HCT116 (cell line): Measurements from ENCODE around the gene GRID2IP. TPM values are rescaled to one million over a fixed set of nuclear protein-coding genes. Genes with fewer than 3 reads are reported as not detected.

Experiments used
- ATAC-seq: fragments of 200-7000 bp; cut with Tn5 transposase; 2 replicates; pipeline ENCODE4 v1.9.1; 2020; ENCODE audit warnings: mild to moderate bottlenecking, moderate library complexity
- BruUV-seq: library from RNA; stranded (reverse); fragments of 400-500 nt; replicated peaks from 2 replicates; lab custom pipeline; 2021; lab: Mats Ljungman, UMichigan
- CTCF ChIA-PET: fragments of 300-600 bp; sonication (Branson Sonifier 250); formaldehyde crosslinking; loops from one replicate; lab custom pipeline; 2021; ENCODE audit warnings: antibody characterized with exemption; lab: Charles Lee
- POLR2A ChIA-PET: fragments of 300-600, 350-600 bp; sonication (Branson Sonifier 250); formaldehyde crosslinking; loops from one replicate; lab custom pipeline; 2021; ENCODE audit warnings: antibody characterized with exemption; lab: Charles Lee
- RAD21 ChIA-PET, 2 experiments: fragments of 300-600 bp; sonication (Branson Sonifier 250); formaldehyde crosslinking; loops; one replicate each; lab custom pipeline; 2023; ENCODE audit warnings: low total read pairs in 2 of 2; ENCODE audit not compliant: uncharacterized antibody in 2 of 2, unreplicated experiment in 2 of 2, low non-redundant PET in 1 of 2; lab: Charles Lee
- DNase-seq: peaks from one replicate; pipeline ENCODE4 v3.0.0-alpha.2; 2010; ENCODE audit warnings: low read depth, low spot score
- H2AFZ ChIP-seq: fragments of 200-600 bp; shearing (Covaris generic), sonication (generic); 2 replicates; pipeline ENCODE4 v1.6.1; 2017; ENCODE audit warnings: low read depth, mixed run types, mixed read lengths, antibody characterized with exemption, low read length; ENCODE audit not compliant: poor library complexity, severe bottlenecking
- H3K27ac ChIP-seq: 2 replicates; pipeline ENCODE4 v1.5.1; 2012; ENCODE audit warnings: low read depth, low read length
- H3K27me3 ChIP-seq: fragments of 200-600 bp; sonication (generic); 2 replicates; pipeline ENCODE4 v1.6.1; 2016; ENCODE audit warnings: mixed run types, low read length, mixed read lengths; ENCODE audit not compliant: insufficient read depth
- H3K36me3 ChIP-seq, 2 experiments: fragments of 200-500 bp in 1 of 2; fragments of 200-600 bp in 1 of 2; sonication (Bioruptor generic) in 1 of 2; sonication (generic) in 1 of 2; 2 replicates each; pipeline versions ENCODE4 v1.5.1 to v1.6.1; 2014 to 2016; ENCODE audit warnings: low read length in 2 of 2, inconsistent platforms in 1 of 2, mixed read lengths in 1 of 2, mixed run types in 1 of 2; ENCODE audit not compliant: insufficient read depth in 2 of 2, control insufficient read depth in 1 of 2
- H3K4me1 ChIP-seq, 2 experiments: fragments of 200-600 bp in 1 of 2; sonication (generic) in 1 of 2; 2 replicates each; pipeline versions ENCODE4 v1.5.1 to v1.6.1; 2012 to 2017; ENCODE audit warnings: low read length in 2 of 2, inconsistent platforms in 1 of 2, mild to moderate bottlenecking in 1 of 2, mixed read lengths in 1 of 2, mixed run types in 1 of 2, moderate library complexity in 1 of 2; ENCODE audit not compliant: insufficient read depth in 2 of 2, control insufficient read depth in 1 of 2
- H3K4me2 ChIP-seq: fragments of 200-600 bp; sonication (generic); 2 replicates; pipeline ENCODE4 v1.6.1; 2017; ENCODE audit warnings: mixed run types, low read length, mixed read lengths
- H3K4me3 ChIP-seq, 2 experiments: fragments of 200-600 bp in 1 of 2; sonication (generic) in 1 of 2; replicated peaks in 1 of 2; 2 replicates each; pipeline ENCODE4 v1.5.1; 2011 to 2016; ENCODE audit warnings: low read length in 2 of 2, control low read depth in 1 of 2, low read depth in 1 of 2, mild to moderate bottlenecking in 1 of 2, mixed read lengths in 1 of 2, mixed run types in 1 of 2
- H3K79me2 ChIP-seq: fragments of 200-600 bp; sonication (generic); 2 replicates; pipeline ENCODE4 v1.6.1; 2017; ENCODE audit warnings: mild to moderate bottlenecking, mixed run types, low read length, moderate library complexity, mixed read lengths; ENCODE audit not compliant: insufficient read depth
- H3K9ac ChIP-seq: fragments of 200-600 bp; sonication (generic); 2 replicates; pipeline ENCODE4 v1.6.1; 2016; ENCODE audit warnings: low read length, mixed read lengths
- H3K9me2 ChIP-seq: fragments of 200-600 bp; sonication (generic), shearing (Covaris generic); 2 replicates; pipeline ENCODE4 v1.6.1; 2017; ENCODE audit warnings: mixed run types, mild to moderate bottlenecking, moderate library complexity; ENCODE audit not compliant: insufficient read depth
- H3K9me3 ChIP-seq, 2 experiments: fragments of 200-500 bp in 1 of 2; fragments of 200-600 bp in 1 of 2; sonication (Bioruptor generic) in 1 of 2; sonication (generic) in 1 of 2; 2 replicates each; pipeline ENCODE4 v1.6.1; 2014 to 2017; ENCODE audit warnings: low read length in 2 of 2, mixed read lengths in 2 of 2, inconsistent platforms in 1 of 2, low read depth in 1 of 2, mild to moderate bottlenecking in 1 of 2, mixed run types in 1 of 2, moderate library complexity in 1 of 2; ENCODE audit not compliant: control insufficient read depth in 1 of 2, insufficient read depth in 1 of 2
- H4K20me1 ChIP-seq: fragments of 200-600 bp; sonication (generic), shearing (Covaris generic); 2 replicates; pipeline ENCODE4 v1.6.1; 2017; ENCODE audit warnings: mixed run types, mild to moderate bottlenecking, moderate library complexity; ENCODE audit not compliant: insufficient read depth
- ATF3 ChIP-seq: IDR thresholded peaks from 2 replicates; pipeline ENCODE4 v1.6.1; 2012
- CBX3 ChIP-seq: IDR thresholded peaks from 2 replicates; pipeline ENCODE4 v1.6.1; 2012; ENCODE audit warnings: low read depth
- EGR1 ChIP-seq: IDR thresholded peaks from 2 replicates; pipeline ENCODE4 v1.6.1; 2012; ENCODE audit warnings: low read depth
- ELF1 ChIP-seq: IDR thresholded peaks from 2 replicates; pipeline ENCODE4 v1.6.1; 2012; ENCODE audit warnings: low read depth, borderline replicate concordance
- EZH2phosphoT487 ChIP-seq: fragments of 200-600 bp; IDR thresholded peaks from 2 replicates; pipeline ENCODE4 v1.6.1; 2018; ENCODE audit warnings: antibody characterized with exemption, borderline replicate concordance
- POLR2A ChIP-seq: IDR thresholded peaks from 2 replicates; pipeline ENCODE4 v1.7.0; 2011; ENCODE audit warnings: borderline replicate concordance; ENCODE audit not compliant: insufficient read depth, insufficient read length; ENCODE audit errors: extremely low read depth
- POLR2AphosphoS5 ChIP-seq: IDR thresholded peaks from 2 replicates; pipeline ENCODE4 v1.6.1; 2011; ENCODE audit warnings: mild to moderate bottlenecking, low read depth, low read length, moderate library complexity
- RAD21 ChIP-seq: IDR thresholded peaks from 2 replicates; pipeline ENCODE4 v1.6.1; 2012; ENCODE audit warnings: low read depth, mild to moderate bottlenecking
- SIN3A ChIP-seq: IDR thresholded peaks from 2 replicates; pipeline ENCODE4 v1.6.1; 2012; ENCODE audit warnings: low read depth
- SP1 ChIP-seq: IDR thresholded peaks from 2 replicates; pipeline ENCODE4 v1.6.1; 2012; ENCODE audit warnings: low read depth
- SRF ChIP-seq: IDR thresholded peaks from 2 replicates; pipeline ENCODE4 v1.6.1; 2012; ENCODE audit warnings: low read depth
- TCF7L2 ChIP-seq: IDR thresholded peaks from 2 replicates; pipeline ENCODE4 v1.7.0; 2011; ENCODE audit warnings: borderline replicate concordance, inconsistent platforms; ENCODE audit not compliant: insufficient read depth, insufficient read length; ENCODE audit errors: extremely low read depth
- intact Hi-C: fragments of 100-400 bp; cut with micrococcal nuclease; formaldehyde crosslinking; loops from 2 replicates; pipeline ENCODE4 v1.10.0; 2022
- total RNA-seq: library from RNA; stranded (reverse); gene quantifications from one replicate; pipeline ENCODE4 v1.2.1, GENCODE V29; 2021; ENCODE audit not compliant: unreplicated experiment

GRID2IP gene
- total RNA-seq, 1 experiment from 2014 or later, result 3.2 TPM

- ChIA-PET CTCF (no interaction called here), RAD21 (no interaction called here), POLR2A (interaction anchor here (0.6 kb wide), 1 partner anchor 58 kb away, joined by 5 read pairs; the partner anchor contains the start of gene DAGLB)
- Histone ChIP-seq H3K36me3 (no peaks in the 10 kb centered on the region), H3K27me3 (no peaks in the 10 kb centered on the region), H3K4me1 (peaks cover 6 to 22% of the 10 kb centered on the region in 2 experiments; a peak in 3 of 4 replicates), H4K20me1 (no peaks in the 10 kb centered on the region), H3K79me2 (no peaks in the 10 kb centered on the region), H3K9ac (no peak overlapping the region), H3K4me2 (no peak overlapping the region), H3K9me3 (no peaks in the 10 kb centered on the region), H3K9me2 (no peaks in the 10 kb centered on the region), H2AFZ (no peak overlapping the region), H3K4me3 (no peak overlapping the region), H3K27ac (no peak overlapping the region)
- TF ChIP-seq EZH2phosphoT487, result no peak
- no peak for TF ChIP-seq TCF7L2
- TF ChIP-seq POLR2AphosphoS5, result no peak
- no peak for TF ChIP-seq ELF1
- no peak for TF ChIP-seq SRF
- TF ChIP-seq SIN3A, result no peak
- TF ChIP-seq CBX3, result no peak
- no peak for TF ChIP-seq POLR2A
- TF ChIP-seq ATF3, result no peak
- no peak for TF ChIP-seq RAD21
- no peak for TF ChIP-seq SP1
- no peak for TF ChIP-seq EGR1
- intact Hi-C loops, result no loop called here
- DNase-seq (no peak), ATAC-seq (no peak)
- BruUV-seq, result no TSS peak
Measured at GRCh38 chr7:6505685-6506559, 45.3 kb downstream of the GRID2IP start.
